Colon (tissue), 2 donors: ENCODE results near the gene EXOC3L4.
"Not testable (repeated sequence)": the region's sequence is repeated elsewhere in the genome, so short reads cannot be mapped to it uniquely, and the experiment has no call there.

Experiments used
- FAIRE-seq: peaks from 2 replicates; lab custom pipeline; 2012; peaks lifted over from hg19 to GRCh38; lab: Jason Lieb, UNC
- donor health status: control.
- donor health status: control.

EXOC3L4 gene

GRCh38 chr14:103151270-103151945, 56.9 kb downstream of the EXOC3L4 start:
- FAIRE-seq = no peak

GRCh38 chr14:103155010-103155409, 60.5 kb downstream of the EXOC3L4 start:
- FAIRE-seq = no peak

GRCh38 chr14:103155416-103155815, 60.9 kb downstream of the EXOC3L4 start:
- not testable (repeated sequence) for FAIRE-seq

GRCh38 chr14:103155826-103156394, 61.4 kb downstream of the EXOC3L4 start:
- FAIRE-seq = no peak

GRCh38 chr14:103156651-103157378, 62.3 kb downstream of the EXOC3L4 start:
- FAIRE-seq = no peak

GRCh38 chr14:103157969-103158368, 63.4 kb downstream of the EXOC3L4 start:
- no peak for FAIRE-seq

- no peak for FAIRE-seq
These were observed 64.2 kb downstream of the EXOC3L4 start for GRCh38 chr14:103158688-103159087.
